NCI-H446 (cell line): Measurements from ENCODE around the gene ADI1.
A peak's percentile ranks its signal among the peaks of the same experiment; 100 is the strongest.
"Not testable (repeated sequence)": the region's sequence is repeated elsewhere in the genome, so short reads cannot be mapped to it uniquely, and the experiment has no call there.

Source experiments
- DNase-seq, 2 experiments: peaks; one replicate each; lab custom pipeline; 2025; lab: John Stamatoyannopoulos, UW

Gene ADI1

DNA sequence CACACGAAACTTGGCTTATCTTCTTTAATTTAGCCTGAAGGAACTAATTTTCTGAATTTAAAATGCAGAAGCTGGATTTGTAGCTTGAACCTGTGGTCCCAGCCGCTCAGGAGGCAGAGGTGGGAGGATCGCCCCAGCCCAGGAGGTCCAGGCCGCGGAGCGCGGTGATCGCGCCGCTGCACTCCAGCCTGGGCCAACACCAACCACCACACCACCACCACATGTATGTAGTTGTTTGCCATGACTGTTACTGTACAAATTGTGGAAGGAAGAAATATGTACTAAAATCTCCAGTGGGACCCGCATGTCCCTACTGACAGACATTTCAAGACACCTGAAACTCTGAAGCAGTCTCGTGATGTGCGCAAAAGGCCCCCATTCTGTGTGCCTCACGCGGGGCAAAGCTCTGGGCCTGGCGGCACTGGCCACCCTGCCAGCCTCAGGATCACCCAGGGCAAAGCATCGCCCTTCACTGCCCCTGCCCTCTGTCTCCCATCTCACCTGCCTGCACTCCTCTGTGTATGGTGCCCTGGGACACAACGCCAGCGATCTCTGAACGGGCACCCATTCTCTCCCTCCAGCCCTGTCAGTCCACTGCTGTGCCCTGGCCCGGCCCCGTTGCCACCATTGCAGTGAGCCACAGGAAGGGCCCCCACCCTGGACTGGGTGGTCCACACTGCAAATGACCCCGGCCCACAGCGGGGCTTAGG lies 10.1 kb upstream of the ADI1 start:
- DNase-seq = no peak

- DNase-seq = no peak
Measured at GRCh38 chr2:3527886-3528785, 8.8 kb upstream of the ADI1 start.

DNA sequence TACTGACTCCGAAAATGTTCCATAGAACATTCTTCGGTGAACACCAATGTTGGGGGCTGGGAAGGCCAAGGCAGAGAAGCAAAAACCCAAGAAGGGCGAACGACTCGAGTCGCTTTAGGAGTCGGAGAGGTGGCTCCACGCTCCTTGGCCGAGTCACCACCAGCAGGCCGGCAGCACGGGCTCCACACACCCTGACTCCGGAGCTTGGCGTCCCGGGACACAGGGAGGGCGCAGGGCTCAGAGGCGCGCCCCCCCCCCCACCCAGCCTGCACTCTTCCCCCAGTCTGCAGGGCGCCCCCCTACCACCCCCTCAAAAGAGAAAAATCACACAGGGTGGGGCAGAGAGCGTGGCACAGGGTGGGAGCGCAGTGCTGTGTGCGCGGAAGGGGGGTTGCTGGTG lies 7.5 kb upstream of the ADI1 start:
- no peak for DNase-seq

DNA sequence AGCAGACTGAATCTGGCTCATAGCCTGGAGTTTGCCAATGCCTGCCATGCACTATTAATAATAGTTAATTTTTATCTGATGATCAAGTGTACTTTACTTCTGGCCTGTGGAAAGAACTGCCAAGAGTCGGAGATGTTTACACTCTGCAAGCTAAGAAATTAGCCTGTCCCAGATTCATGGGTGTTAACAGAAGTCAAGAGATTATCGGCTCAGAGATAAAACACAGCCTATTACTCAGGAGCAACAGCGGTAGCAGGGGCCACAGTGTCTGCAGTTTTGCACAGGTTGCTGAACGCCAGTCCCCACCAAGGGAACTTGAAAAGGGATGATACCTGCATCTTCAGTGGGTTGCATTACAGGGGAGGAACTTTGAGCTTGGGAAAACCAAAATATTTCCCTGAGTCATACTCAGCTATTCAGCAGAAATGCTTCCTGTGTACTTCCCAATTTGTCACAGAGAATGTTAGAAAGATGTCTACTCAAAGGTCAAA lies 4.3 kb upstream of the ADI1 start:
- DNase-seq = no peak

DNA sequence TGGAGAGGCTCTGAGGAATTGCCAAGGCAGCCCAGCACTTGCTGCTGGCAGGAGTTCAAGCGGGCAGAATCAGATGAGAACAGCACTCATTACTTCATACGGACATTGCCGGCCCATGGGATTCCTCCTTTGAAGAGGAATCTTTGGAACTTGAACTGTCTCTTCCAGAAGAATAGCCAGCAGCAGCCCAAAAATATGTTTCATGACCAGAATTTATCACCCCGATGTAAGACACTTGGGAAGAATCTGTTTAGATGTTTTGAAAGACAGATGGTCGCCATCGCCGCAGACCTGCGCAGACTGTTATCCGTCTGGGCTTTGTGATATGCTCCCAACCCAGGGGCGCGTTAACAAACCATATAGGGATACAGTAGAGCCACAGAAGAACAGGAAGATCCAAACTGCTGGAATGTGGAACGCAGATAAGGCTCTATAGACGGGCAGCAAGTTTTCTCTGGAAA lies 3.7 kb upstream of the ADI1 start:
- peak; percentile 41 to 62 for DNase-seq

- DNase-seq = no peak
Measured at GRCh38 chr2:3520591-3520990, 1.3 kb upstream of the ADI1 start.

GRCh38 chr2:3518496-3519254 lies 656 bp downstream of the ADI1 start:
- peak; percentile 98 to 99 for DNase-seq

GRCh38 chr2:3517948-3518495 lies 1.3 kb downstream of the ADI1 start:
- no peak for DNase-seq

GRCh38 chr2:3516831-3517230 lies 2.5 kb downstream of the ADI1 start:
- DNase-seq = no peak

GRCh38 chr2:3515438-3515837 lies 3.9 kb downstream of the ADI1 start:
- DNase-seq = not testable (repeated sequence)

DNA sequence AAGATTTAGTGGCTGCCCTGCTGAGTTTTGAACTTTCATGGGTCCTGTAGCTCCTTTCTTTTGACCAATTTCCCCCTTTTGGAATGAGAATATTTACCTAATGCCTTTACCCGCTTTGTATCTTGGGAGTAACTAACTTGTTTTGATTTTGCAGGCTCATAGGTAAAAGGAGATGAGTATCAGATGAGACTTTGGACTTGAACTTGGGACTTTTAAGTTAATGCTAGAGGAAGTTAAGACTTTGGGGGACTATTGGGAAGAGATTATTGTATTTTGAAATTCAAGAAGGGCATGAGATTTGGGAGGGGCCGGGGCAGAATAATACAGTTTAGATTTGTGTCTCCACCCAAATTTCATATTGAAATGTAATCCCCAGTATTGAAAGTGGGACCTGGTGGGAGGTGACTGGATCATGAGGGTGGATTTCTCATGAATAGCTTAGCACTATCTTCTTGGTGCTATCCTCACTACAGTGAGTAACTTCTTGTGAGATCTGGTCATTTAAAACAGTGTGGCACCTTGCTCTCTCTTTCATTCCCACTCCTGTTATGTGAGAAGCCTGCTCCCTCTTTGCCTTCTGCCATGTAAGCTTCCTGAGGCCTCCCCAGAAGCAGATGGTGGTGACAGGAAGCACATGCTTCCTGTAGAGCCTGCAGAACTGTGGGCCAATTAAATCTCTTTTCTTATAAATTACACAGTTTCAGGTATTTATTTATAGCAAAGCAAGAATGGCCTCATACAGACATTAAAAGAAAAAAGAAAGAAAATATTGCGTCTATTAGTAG lies 6.1 kb downstream of the ADI1 start:
- no peak for DNase-seq

DNA sequence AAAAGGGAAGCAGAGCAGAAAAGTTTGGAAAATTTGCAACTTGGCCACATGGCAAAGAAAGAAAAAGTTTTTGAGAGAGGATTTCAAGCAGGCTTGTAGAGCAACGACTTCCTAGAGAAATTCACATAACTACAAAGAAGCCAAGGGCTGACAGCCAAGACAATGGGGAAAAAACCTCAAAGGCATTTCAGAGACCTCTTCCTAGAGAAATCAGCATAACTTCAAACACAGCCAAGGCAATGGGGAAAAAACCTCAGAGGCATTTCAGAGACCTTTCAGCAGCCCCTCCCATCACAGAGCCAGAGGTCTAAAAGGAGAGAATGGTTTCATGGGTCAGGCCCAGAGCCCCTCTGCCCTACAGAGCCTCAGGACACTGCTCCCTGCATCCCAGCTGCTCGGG lies 7.2 kb downstream of the ADI1 start:
- no peak for DNase-seq

DNA sequence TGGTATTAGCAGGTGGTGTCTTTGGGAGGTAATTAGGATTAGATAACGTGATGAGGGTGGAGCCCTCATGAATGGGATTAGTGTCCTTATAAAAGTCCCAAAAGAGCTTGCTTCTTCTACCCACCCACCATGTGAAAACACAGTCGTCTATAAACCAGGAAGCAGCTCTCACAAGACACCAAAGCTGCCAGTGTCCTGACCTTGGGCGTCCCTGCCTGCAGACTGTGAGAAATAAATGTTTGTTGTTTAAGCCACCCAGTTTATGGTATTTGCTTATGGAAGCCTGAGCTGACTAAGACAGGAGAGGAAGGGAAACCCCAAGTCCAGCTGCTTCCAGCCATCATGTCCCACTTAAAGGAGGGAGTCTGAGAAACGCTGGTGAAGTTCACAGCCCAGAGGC lies 13.6 kb downstream of the ADI1 start:
- no peak for DNase-seq

DNA sequence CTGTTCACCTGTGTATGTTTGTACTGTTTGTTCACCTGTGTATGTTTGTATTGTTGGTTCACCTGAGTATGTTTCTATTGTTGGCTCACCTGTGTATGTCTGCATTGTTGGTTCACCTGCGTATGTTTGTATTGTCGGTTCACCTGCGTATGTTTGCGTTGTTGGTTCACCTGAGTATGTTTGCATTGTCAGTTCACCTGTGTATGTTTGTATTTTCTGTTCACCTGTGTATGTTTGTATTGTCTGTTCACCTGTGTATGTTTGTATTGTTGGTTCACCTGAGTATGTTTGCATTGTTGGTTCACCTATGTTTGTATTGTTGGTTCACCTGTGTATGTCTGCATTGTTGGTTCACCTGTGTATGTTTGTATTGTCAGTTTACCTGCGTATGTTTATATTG lies 14.6 kb downstream of the ADI1 start:
- no peak for DNase-seq

DNA sequence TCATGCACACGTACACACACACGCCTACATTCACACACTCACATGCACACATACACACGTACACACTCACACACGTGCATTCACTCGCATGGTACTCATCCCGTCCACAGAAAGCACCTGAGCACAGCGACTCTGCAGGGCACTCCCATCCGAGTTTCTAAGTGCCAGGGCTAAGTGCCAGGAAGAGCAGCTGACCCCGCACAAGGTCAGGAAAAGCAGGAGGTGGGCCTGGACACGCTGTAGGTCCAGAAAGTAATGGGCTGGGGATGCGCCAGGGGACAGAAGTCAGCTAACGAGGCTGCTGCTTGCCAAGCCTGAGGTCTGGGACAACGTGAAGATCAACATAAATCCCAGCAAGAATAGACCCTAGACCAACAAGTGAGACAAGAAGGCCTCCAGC lies 15.8 kb downstream of the ADI1 start:
- DNase-seq = no peak

DNA sequence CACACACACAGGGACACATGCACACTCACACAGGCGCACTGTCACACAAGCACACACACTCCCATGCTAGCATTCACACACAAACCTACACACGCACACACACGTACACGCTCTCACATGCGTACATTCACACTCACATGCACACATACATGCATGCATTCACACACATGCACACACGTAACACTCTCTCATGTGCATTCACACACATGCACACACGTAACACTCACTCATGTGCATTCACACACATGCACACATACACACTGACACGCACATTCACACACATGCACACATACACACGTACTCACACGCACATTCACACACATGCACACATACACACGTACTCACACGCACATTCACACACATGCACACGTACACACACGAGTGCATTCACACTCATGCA lies 16.3 kb downstream of the ADI1 start:
- DNase-seq = no peak

DNA sequence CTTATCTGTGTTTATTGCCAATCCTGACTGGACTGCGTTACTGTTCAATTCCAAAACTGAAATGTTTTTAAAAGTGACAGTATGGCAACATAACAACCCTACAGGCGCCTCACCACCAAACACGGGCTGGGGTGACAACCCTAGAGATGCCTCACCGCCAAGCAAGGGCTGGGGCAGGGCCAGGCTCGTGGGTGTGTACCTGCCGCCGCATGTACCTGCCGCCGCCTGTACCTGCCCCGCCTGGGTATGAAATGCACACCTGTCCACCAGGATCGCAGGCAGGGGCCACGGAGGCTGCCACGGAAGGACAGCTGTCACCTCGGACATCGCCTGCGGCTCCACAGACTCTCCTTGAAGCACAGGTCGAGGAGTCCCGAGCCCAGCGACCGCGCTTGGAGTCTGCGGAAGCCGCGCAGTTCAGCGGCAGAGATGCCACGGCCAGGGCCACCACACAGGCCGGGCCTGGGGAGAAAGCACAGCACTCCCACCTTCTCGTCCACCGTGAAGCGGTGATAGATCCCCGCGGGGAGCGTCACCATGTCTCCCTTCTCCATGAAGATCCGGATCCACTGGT lies 18.9 kb downstream of the ADI1 start:
- DNase-seq = no peak

DNA sequence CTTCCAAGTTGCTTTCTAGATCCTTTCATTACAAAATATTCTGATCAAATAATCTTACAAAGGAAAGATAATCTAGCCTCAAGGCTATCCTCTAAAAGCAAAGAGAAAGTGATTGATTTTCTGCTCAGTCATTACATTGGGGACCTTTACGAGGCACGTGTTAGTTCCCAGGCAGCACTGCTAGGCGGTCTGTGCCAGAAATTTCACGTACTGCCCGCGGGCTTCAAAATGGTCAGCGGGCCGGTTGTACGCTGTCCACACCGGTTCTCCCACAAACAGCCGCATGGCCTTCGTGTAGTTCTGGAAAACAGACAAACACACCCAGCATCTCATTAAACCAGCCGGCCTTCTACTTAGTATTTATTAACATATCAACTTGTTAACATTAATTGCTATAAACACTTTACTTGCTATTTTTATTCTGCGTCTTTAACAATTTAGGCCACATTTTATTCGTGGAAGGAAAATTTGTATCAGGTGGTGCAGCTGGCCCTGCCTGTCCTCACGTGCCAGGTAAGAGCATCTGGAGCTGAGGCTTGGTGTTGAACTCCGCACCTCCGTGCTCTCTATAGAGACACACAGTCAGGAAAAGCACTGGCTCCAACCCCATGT lies 20.4 kb downstream of the ADI1 start:
- no peak for DNase-seq

- DNase-seq = not testable (repeated sequence)
Measured at GRCh38 chr2:3496708-3497080, 22.6 kb downstream of the ADI1 start.

DNA sequence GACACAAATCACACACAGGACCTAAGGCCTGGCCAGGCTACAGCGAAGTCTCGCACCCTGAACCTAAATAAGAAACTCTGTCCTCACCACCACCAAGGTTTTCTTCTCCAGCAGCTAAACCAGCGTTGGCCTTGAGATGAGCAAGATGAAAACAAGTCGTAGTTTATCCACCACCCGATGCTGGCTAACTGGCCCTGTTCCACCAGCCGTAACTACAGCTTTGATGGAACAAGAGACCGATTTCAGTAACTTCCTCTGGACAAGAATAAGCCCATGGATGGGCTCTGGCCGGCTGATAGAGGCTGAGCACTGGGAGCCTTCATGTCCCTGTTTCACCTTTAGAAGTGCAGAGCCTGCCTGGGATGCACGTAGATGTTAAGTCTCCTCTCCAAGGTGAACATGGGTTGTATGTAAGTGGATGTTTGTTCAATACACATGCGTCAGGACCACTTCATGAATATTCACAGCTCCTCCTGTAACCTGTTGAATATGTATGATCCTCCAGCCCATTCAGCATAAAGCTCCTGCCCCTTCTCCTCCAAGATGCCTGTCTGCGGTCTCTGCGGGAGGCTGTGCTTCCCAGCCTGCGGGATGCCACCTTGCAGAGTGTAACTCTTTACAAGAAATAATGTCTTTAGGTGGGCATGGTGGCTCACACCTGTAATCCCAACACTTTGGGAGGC lies 24.2 kb downstream of the ADI1 start:
- DNase-seq = no peak
